Activated naive CD4-positive, alpha-beta T cell (primary cell): ENCODE data around the gene GPR176.

ENCODE experiments used
- DNase-seq, 4 experiments: peaks; one replicate each; lab custom pipeline; 2025; lab: John Stamatoyannopoulos, UW

The GPR176 gene

DNA sequence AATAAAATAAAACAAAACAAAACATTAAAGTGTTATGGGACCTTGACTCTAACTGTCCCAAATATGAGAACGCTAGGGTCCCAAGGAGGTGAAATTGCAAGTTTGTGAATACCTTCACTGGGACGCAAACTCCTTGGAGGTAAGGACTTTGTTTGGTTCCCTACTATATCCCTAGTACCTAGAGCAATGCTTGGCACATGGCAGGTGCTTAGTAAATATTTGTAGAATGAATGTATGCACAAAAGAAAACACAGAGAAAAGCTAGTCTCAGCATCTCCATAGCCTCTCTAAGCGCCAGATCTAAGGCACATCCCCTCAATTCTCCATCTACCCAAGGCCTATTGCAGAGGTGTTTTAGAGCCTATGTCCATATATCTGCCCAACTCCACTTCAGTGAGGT is 30.5 kb downstream of the GPR176 start:
- no peak for DNase-seq

DNA sequence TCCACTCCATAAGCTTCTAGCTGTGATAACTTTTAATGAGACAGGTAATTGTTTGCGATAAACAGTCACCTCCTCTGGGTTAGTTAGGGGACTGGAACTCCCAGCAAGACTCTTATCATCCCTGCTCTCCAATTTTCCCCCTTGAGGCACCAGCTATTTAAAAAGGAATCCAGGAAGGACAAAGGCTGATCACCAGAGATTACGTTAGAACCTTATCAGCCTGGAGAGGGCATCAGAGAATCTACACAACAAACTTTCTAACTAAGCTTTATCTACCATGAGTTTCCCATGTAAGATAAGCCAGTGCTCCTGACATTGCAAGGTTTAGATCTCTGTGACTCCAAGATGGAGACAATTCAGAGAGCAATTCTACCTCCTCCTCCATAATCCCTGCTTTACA is 31.3 kb downstream of the GPR176 start:
- DNase-seq: no peak

GRCh38 chr15:39888243-39888642 is 31.8 kb downstream of the GPR176 start:
- no peak for DNase-seq

- DNase-seq: no peak
Observed at GRCh38 chr15:39887832-39888231, 32.2 kb downstream of the GPR176 start.

- DNase-seq: no peak
Observed at GRCh38 chr15:39887211-39887610, 32.9 kb downstream of the GPR176 start.

DNA sequence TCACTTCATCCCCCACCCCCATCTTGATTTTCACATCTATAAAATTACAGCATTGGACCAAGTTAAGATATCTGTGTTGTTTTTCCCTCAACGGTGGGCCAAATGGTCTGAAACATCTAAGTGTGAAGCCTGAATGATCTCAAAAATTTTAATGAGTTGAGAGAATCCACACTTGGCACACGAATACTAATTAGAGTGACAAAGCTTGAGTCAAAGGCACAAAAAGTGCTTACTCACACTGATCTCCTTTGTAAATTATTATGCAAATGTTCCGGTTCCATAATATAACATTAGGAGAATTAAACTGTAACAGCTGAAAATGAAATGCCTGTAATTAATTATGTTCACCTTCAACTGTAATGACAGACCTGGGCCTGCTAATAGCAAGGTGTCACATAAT is 33.6 kb downstream of the GPR176 start:
- no peak for DNase-seq

- no peak for DNase-seq
Observed at GRCh38 chr15:39885099-39885777, 34.8 kb downstream of the GPR176 start.

DNA sequence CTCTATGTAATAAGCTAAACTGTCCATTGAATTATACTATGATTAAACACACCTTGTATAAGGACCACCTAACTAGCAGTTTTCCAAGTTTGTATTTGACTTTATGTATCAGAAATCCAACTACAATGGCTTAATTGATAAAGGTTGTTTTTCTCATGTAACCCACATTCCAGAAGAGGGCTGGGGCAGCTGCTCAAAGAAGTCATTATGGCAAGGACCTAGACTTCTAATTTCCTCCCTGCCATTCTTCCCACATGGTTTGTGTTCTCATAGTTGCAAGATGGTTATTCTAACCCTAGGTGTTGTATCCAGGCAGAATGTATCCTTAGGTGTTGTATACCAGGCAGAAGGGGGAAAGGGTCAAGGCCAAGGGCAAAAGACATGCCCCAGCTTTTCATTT is 35.7 kb downstream of the GPR176 start:
- no peak for DNase-seq

DNA sequence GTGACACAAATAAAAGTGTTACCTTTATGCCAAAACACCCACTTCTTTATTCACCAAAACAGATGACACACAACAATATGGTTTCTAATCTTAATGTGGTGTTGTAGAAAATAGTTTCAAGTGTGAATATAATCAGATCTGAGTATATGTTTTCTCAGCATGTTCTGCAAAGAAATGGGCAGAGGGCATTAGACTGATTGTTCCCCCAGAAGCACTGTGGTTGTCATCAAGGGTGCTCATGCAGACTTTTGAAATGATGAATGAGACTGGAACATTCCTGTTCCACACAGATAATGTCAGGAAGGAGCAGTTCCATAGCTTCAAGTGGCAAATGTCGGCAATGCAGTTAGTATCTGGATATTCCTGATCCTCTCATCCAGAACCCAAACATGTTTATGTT is 37.5 kb downstream of the GPR176 start:
- DNase-seq: no peak

GRCh38 chr15:39881790-39882189 is 38.3 kb downstream of the GPR176 start:
- DNase-seq: no peak

- no peak for DNase-seq
Observed at GRCh38 chr15:39880718-39881387, 39.2 kb downstream of the GPR176 start.

DNA sequence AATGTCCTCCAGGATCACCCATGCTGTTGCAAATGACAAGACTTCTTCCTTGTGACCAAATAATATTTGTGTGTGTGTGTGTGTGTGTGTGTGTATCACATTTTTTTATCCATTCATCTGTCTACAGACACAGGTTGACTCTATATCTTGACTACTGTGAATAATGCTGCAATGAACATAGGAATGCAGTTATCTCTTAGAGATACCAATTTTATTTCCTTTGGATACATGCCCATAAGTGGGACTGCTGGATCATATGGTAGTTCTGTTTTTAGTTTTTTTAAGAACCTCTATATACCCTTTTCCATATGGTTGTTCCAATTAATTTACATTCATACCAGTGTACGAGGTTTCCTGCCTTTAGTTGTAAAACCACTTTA is 41.7 kb downstream of the GPR176 start:
- DNase-seq: no peak

DNA sequence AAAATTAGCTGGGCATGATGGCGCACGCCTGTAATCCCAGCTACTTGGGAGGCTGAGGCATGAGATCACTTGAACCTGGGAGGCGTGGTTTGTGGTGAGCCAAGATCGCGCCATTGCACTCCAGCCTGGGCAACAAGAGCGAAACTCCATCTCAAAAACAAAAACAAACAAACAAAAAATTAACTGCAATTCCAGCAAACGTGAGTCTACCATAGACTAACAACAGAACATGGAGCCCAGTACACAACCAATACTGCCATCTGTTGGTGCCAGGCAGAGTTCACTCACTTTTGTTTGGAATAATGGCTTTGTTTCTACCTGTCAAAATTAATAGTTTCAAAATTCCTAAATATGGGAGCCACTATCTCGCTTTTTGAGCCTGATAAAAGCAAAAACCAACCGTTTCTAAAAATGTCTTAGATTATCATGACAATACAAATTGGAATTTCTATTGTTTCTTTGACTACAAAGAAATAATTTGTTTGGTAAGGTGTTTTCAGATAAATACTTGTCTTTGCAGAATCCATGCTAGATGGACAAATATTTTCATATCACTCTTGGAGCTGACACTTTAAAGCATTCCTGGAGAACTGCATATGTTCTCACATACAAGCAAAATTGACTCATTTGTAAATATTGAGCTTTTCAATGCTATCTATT is 45.0 kb downstream of the GPR176 start:
- no peak for DNase-seq

GRCh38 chr15:39873978-39874377 is 46.1 kb downstream of the GPR176 start:
- no peak for DNase-seq

DNA sequence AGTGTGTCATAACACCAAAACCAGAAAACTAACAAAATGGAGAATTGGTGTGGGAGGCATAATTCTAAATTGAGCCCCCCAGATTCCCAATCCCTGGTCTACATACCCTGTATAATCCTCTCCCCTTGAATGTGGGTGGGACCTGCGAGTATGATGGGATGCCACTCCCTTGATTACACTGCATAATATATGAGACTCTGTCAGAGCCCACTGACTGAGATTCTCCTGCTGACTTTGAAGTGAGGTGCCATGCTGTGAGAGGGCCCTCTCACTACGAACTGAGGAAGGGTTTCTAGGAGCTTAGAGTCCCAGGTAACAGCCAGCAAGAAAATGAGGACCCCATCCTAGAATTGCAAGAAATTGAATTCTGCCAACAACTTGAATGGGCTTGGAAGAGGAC is 49.5 kb downstream of the GPR176 start:
- DNase-seq: no peak

DNA sequence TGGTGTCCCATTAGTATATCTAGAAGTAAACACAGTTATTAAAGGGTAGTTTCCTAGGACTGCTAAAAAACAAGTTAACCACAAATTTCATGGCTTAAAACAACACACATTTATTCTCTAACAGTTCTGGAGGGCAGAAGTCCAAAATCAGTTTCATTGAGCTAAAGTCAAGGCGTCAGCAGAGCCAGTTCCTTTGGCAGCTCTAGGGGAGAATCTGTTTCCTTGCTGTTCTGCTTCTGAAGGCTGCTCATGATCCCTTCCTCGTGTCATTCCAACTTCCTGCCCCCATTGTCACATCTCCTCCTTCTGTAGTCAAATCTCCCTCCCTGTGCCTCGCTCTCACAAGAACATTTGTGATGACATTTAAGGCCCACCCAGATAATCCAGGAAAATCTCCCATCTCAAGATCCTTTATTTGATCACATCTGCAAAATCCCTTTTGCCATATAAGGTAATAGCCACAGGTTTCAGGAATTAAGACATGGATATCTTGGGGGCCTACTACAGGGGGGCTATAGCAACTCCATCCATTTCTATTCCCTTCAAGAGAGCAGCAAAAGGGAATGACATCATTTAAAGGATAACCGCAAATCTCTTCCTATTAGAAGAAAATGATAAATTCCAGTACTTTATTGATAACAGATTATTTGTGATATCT is 50.1 kb downstream of the GPR176 start:
- DNase-seq: no peak

DNA sequence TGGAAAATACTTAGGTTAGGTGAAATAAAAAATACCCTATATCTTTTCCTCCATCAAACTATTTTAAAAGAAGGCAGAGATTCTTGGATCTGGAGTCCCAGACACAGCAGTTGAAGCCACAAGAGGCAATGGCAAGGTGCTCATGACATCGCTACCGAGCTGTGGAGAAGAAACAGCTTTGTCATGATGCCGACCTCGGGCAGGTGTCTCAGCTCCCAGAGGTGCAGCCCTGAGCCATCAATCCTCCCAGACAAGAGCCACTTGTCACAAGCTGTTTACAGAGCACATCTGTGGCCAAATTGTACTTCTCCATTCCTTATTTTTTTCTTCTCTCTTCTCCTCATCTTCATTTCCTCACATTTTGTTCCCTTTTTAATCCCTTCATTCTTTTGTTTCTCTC is 50.8 kb downstream of the GPR176 start:
- DNase-seq: no peak

DNA sequence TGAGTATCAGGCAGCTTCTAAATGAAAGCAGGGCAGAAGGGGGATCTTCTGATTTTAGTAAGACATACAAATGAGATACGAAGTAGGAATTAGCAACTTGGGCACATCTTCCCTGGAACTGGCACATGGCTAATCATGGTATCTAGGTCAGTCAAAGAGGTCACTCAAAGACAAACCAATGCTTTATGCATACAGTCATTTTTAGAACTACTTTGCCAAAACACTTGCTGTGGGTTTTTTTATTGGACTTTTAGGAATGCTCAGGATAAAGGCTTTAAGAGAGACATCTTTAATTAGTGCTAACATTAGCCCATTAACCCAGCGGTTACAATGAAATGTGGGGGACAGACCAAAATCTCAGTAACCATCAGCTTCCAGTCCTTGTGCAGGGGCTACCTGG is 51.7 kb downstream of the GPR176 start:
- no peak for DNase-seq

- DNase-seq: no peak
Observed at GRCh38 chr15:39864116-39864515, 56.0 kb downstream of the GPR176 start.

GRCh38 chr15:39860871-39861270 is 59.2 kb downstream of the GPR176 start:
- DNase-seq: no peak

GRCh38 chr15:39860200-39860599 is 59.9 kb downstream of the GPR176 start:
- DNase-seq: no peak

DNA sequence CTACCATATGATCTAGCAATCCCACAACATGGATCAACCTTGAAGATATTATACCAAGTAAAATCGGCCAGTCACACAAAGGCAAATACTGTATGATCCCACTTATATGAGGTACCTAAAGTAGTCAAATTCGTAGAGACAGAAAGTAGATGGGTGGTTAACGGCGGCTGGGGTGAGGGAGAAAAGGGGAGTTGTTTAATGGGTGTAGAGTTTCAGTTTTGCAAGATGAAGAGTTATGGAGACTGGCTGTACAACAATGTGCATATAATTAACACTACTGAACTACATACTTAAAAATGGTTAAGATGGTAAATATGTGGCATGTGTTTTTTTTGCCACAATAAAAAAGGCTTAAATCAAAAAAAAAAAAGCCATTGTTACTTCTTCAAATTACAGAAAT is 60.4 kb downstream of the GPR176 start:
- DNase-seq: no peak

DNA sequence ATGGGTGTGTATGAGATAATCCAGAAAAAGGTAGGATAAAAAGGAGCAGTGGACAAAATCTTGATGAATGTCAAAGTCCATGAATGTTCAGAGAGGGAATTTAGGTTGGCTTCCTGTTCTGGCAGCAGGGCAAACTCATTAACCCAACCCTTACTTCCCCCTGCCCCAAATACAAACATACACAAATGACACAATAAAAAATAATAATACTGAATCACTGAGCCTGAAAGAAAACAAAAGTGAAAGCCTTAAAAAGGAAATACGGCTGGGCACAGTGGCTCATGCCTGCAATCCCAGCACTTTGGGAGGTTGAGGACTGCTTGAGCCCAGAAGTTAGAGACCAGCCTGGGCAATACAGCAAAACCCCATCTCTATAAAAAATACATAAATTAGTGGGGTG is 62.9 kb downstream of the GPR176 start:
- DNase-seq: no peak
